Liver (tissue), 9 donors: Measurements from ENCODE around the gene NUDT4. TPM values are rescaled to one million over a fixed set of nuclear protein-coding genes. Genes with fewer than 3 reads are reported as not detected.

Experiments used
- DNase-seq: peaks from one replicate; pipeline ENCODE4 v3.0.0-alpha.2; 2017; ENCODE audit warnings: low spot score
- H3K27ac ChIP-seq, 2 donors: one replicate each; pipeline ENCODE4 v1.7.0; 2013; ENCODE audit warnings: inconsistent platforms in 2 of 2, low read length in 2 of 2, control low read depth in 1 of 2, low read depth in 1 of 2, mild to moderate bottlenecking in 1 of 2
- H3K27me3 ChIP-seq, 4 donors: one replicate each; pipeline versions ENCODE4 v1.6.1 to v1.7.0; 2013; ENCODE audit warnings: low read length in 3 of 4, inconsistent platforms in 1 of 4, mild to moderate bottlenecking in 1 of 4, moderate library complexity in 1 of 4; ENCODE audit not compliant: control insufficient read depth in 4 of 4, insufficient read depth in 4 of 4
- H3K36me3 ChIP-seq, 4 donors: one replicate each; pipeline versions ENCODE4 v1.6.1 to v1.7.0; 2013; ENCODE audit warnings: low read length in 3 of 4, mild to moderate bottlenecking in 3 of 4, low read depth in 1 of 4, moderate library complexity in 1 of 4; ENCODE audit not compliant: control insufficient read depth in 4 of 4, insufficient read depth in 3 of 4
- H3K4me1 ChIP-seq, 4 donors: one replicate each; pipeline versions ENCODE4 v1.6.1 to v1.7.0; 2013; ENCODE audit warnings: low read length in 3 of 4, mild to moderate bottlenecking in 3 of 4, moderate library complexity in 1 of 4; ENCODE audit not compliant: control insufficient read depth in 4 of 4, insufficient read depth in 4 of 4
- H3K4me3 ChIP-seq, 3 donors: one replicate each; pipeline versions ENCODE4 v1.6.1 to v1.7.0; 2013; ENCODE audit warnings: low read length in 3 of 3, control low read depth in 1 of 3, low read depth in 1 of 3, mild to moderate bottlenecking in 1 of 3
- H3K9ac ChIP-seq, 2 donors: one replicate each; pipeline ENCODE4 v1.7.0; 2013; ENCODE audit warnings: low read length in 2 of 2, mild to moderate bottlenecking in 2 of 2, moderate library complexity in 2 of 2, control low read depth in 1 of 2, low read depth in 1 of 2
- H3K9me3 ChIP-seq, 4 donors: one replicate each; pipeline versions ENCODE4 v1.6.1 to v1.7.0; 2013; ENCODE audit warnings: low read length in 3 of 4; ENCODE audit not compliant: control insufficient read depth in 4 of 4
- ATF3 ChIP-seq: IDR thresholded peaks from 2 replicates; pipeline ENCODE4 v1.6.1; 2016; ENCODE audit warnings: antibody characterized with exemption
- EGR1 ChIP-seq, 2 donors: IDR thresholded peaks; 2 replicates each; pipeline ENCODE4 v1.6.1; 2016 to 2018; ENCODE audit warnings: antibody characterized with exemption in 2 of 2, low read depth in 2 of 2
- FOXA1 ChIP-seq: IDR thresholded peaks from 2 replicates; pipeline ENCODE4 v1.6.1; 2016; ENCODE audit warnings: antibody characterized with exemption
- FOXA2 ChIP-seq: IDR thresholded peaks from 2 replicates; pipeline ENCODE4 v1.6.1; 2016; ENCODE audit warnings: antibody characterized with exemption
- GABPA ChIP-seq, 2 donors: IDR thresholded peaks in 1 of 2; conservative IDR thresholded peaks in 1 of 2; 2 replicates each; pipeline ENCODE4 v1.6.1; 2016; ENCODE audit warnings: antibody characterized with exemption in 2 of 2, mild to moderate bottlenecking in 1 of 2, moderate library complexity in 1 of 2
- HNF4A ChIP-seq, 2 donors: conservative IDR thresholded peaks; 2 replicates each; pipeline ENCODE4 v1.6.1; 2016; ENCODE audit warnings: antibody characterized with exemption in 2 of 2, mild to moderate bottlenecking in 2 of 2
- JUND ChIP-seq, 2 donors: IDR thresholded peaks; 2 replicates each; pipeline ENCODE4 v1.6.1; 2016; ENCODE audit warnings: antibody characterized with exemption in 2 of 2
- MAX ChIP-seq: IDR thresholded peaks from 2 replicates; pipeline ENCODE4 v1.6.1; 2016; ENCODE audit warnings: antibody characterized with exemption
- NR2F2 ChIP-seq: IDR thresholded peaks from 2 replicates; pipeline ENCODE4 v1.6.1; 2016; ENCODE audit warnings: antibody characterized with exemption
- RXRA ChIP-seq, 2 donors: IDR thresholded peaks; 2 replicates each; pipeline ENCODE4 v1.6.1; 2017 to 2018; ENCODE audit warnings: antibody characterized with exemption in 2 of 2, mild to moderate bottlenecking in 1 of 2
- SP1 ChIP-seq: IDR thresholded peaks from 2 replicates; pipeline ENCODE4 v1.6.1; 2018; ENCODE audit warnings: antibody characterized with exemption, mild to moderate bottlenecking
- TAF1 ChIP-seq: conservative IDR thresholded peaks from 2 replicates; pipeline ENCODE4 v1.6.1; 2016; ENCODE audit warnings: antibody characterized with exemption, mild to moderate bottlenecking
- YY1 ChIP-seq: IDR thresholded peaks from 2 replicates; pipeline ENCODE4 v1.6.1; 2016; ENCODE audit warnings: antibody characterized with exemption, mild to moderate bottlenecking
- ZBTB33 ChIP-seq: IDR thresholded peaks from 2 replicates; pipeline ENCODE4 v1.6.1; 2016; ENCODE audit warnings: antibody characterized with exemption
- WGBS: extraction: QIAGEN DNeasy Blood & Tissue Kit; methylation state at CpG from one replicate; pipeline ENCODE4 v1.1.7; 2013; 5-methylcytosine and 5-hydroxymethylcytosine counted together
- polyA plus RNA-seq, 2 donors: library from polyadenylated mRNA; stranded (reverse) in 1 of 2; unstranded in 1 of 2; fragments of 200-250 nt in 1 of 2; fragments of >200 nt in 1 of 2; fragmentation: Nextera tagmentation in 1 of 2; extraction: Ambion mirVana in 1 of 2; gene quantifications; one replicate each; pipeline versions ENCODE4 v1.2.1 to v1.2.3, GENCODE V29; 2013 to 2015
- total RNA-seq, 2 donors: library from RNA; depleted of rRNA; stranded (reverse); fragments of >200 nt; gene quantifications; one replicate each; pipeline ENCODE4 v1.2.3, GENCODE V29; 2014
- TF ChIP-seq, protein P1 (sequence below): IDR thresholded peaks from 2 replicates; pipeline ENCODE4 v1.6.1; 2016; ENCODE audit warnings: antibody characterized with exemption, mild to moderate bottlenecking
- donor health status: healthy.
- donor health status: healthy.
- donor health status: healthy.
- donor health status: healthy.
- donor health status: healthy.

Gene NUDT4
- total and polyA plus RNA-seq, 4 donors: 8.9 to 141 (median 11.9) TPM

DNA sequence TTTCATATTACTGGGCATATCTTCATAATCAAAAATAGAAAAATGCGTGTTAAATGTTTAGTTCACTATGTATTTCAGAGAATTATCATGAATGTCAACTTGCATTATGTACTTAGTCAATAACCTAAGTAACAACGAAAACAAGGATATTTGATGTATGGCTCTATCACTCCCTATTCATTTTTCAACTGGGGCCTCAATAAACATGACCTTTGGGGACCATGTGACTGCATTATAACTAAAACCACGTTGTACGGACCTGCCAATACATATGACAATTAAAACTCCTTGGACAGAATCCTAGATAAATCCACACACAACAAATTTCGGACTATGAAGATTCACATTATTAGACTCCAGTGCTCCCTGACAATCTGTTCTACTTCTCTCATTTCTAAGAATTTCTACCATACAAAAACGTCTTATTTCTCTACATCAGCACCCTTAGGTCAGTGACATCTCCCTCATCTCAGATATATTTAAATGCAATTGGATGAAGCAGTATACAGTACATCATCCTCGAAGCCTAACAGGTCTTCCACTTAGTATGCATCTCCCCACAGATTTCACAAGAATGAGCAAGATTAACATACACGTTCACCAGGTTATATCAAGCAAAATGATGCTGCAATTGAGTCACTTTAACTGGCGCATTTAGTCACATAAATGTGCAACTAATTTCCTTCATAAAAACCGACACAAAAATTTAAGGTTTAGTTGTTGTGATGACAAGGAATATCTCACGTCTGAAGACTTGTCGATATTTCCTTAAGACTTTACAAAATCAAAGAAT lies 62.5 kb downstream of the NUDT4 start (continued):
- TF ChIP-seq, protein P1, sequence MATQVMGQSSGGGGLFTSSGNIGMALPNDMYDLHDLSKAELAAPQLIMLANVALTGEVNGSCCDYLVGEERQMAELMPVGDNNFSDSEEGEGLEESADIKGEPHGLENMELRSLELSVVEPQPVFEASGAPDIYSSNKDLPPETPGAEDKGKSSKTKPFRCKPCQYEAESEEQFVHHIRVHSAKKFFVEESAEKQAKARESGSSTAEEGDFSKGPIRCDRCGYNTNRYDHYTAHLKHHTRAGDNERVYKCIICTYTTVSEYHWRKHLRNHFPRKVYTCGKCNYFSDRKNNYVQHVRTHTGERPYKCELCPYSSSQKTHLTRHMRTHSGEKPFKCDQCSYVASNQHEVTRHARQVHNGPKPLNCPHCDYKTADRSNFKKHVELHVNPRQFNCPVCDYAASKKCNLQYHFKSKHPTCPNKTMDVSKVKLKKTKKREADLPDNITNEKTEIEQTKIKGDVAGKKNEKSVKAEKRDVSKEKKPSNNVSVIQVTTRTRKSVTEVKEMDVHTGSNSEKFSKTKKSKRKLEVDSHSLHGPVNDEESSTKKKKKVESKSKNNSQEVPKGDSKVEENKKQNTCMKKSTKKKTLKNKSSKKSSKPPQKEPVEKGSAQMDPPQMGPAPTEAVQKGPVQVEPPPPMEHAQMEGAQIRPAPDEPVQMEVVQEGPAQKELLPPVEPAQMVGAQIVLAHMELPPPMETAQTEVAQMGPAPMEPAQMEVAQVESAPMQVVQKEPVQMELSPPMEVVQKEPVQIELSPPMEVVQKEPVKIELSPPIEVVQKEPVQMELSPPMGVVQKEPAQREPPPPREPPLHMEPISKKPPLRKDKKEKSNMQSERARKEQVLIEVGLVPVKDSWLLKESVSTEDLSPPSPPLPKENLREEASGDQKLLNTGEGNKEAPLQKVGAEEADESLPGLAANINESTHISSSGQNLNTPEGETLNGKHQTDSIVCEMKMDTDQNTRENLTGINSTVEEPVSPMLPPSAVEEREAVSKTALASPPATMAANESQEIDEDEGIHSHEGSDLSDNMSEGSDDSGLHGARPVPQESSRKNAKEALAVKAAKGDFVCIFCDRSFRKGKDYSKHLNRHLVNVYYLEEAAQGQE: no peak

- Histone ChIP-seq H3K4me3 (peak overlapping the region; percentile 70 to 99 (median 92)), H3K36me3 (no peaks in the 10 kb centered on the region), H3K27me3 (no peaks in the 10 kb centered on the region), H3K9me3 (no peaks in the 10 kb centered on the region), H3K4me1 (peaks cover 4 to 29% (median 14%) of the 10 kb centered on the region in 4 donors), H3K27ac (peak overlapping the region; percentile 74 to 86), H3K9ac (peak overlapping the region; percentile 49 to 89)
- under 1% methylated on average over 55 of the region's 55 CpGs for WGBS
- TF ChIP-seq JUND (IDR thresholded peaks at IDR 0.05): no peak
- no peak for TF ChIP-seq NR2F2
- no peak for TF ChIP-seq RXRA (IDR thresholded peaks at IDR 0.05)
- no peak for TF ChIP-seq EGR1 (IDR thresholded peaks at IDR 0.05; ENCODE audit: low read depth in 2 of 2)
- no peak for TF ChIP-seq GABPA (IDR thresholded peaks at IDR 0.05 in 1 of 2, conservative IDR thresholded peaks at IDR 0.05 in 1 of 2)
- no peak for TF ChIP-seq HNF4A (conservative IDR thresholded peaks at IDR 0.05)
- TF ChIP-seq ZBTB33: no peak
- DNase-seq: peak; percentile 52
Observed at GRCh38 chr12:93441081-93441616, 63.4 kb downstream of the NUDT4 start.

GRCh38 chr12:93441617-93442410 lies 64.1 kb downstream of the NUDT4 start, which contains the start of gene UBE2N:
Gene UBE2N, minus strand, starts transcription at chr12:93441947. Its CDS starts 63 bp downstream, at chr12:93441884.
- Histone ChIP-seq H3K9ac (peak within 1 kb of the TSS; percentile 83 to 89), H3K36me3 (no peaks in the 10 kb centered on the region), H3K4me3 (peak within 1 kb of the TSS; percentile 74 to 99 (median 92)), H3K27ac (peak within 1 kb of the TSS; percentile 74 to 86), H3K4me1 (peaks cover 4 to 29% (median 14%) of the 10 kb centered on the region in 4 donors), H3K9me3 (no peaks in the 10 kb centered on the region), H3K27me3 (no peaks in the 10 kb centered on the region)
- WGBS: under 1% methylated on average over 105 of the region's 105 CpGs
- DNase-seq: peak; percentile 95
- TF ChIP-seq, protein P1: no peak
- TF ChIP-seq HNF4A (conservative IDR thresholded peaks at IDR 0.05) (no peak), RXRA (IDR thresholded peaks at IDR 0.05) (no peak), YY1 (peak; percentile 89), SP1 (peak; percentile 24), TAF1 (no peak), MAX (no peak), FOXA1 (peak; percentile 10), FOXA2 (no peak), ATF3 (no peak), NR2F2 (no peak)
